GM06990 (cell line): ENCODE results near the gene PHF14.

ENCODE experiments used
- DNase-seq: peaks from one replicate; pipeline ENCODE4 v3.0.0-alpha.2; 2011; ENCODE audit not compliant: insufficient read length; ENCODE audit errors: extremely low read depth
- H3K27me3 ChIP-seq: replicated peaks from 2 replicates; pipeline ENCODE4 v1.6.0; 2011; ENCODE audit warnings: low read length; ENCODE audit not compliant: control insufficient read depth, insufficient read depth
- H3K36me3 ChIP-seq: 2 replicates; pipeline ENCODE4 v1.5.1; 2011; ENCODE audit warnings: low read length; ENCODE audit not compliant: control insufficient read depth, insufficient read depth
- H3K4me3 ChIP-seq: replicated peaks from 2 replicates; pipeline ENCODE4 v1.5.1; 2011; ENCODE audit warnings: low read depth, mild to moderate bottlenecking, control low read depth, low read length
- CTCF ChIP-seq: IDR thresholded peaks from 2 replicates; pipeline ENCODE4 v1.5.1; 2011; ENCODE audit warnings: low read length, control low read depth, mild to moderate bottlenecking, inconsistent platforms; ENCODE audit not compliant: insufficient read depth, poor library complexity, severe bottlenecking

PHF14 gene

GRCh38 chr7:11078247-11078834 is 104.7 kb downstream of the PHF14 start:
- Histone ChIP-seq H3K36me3 (no peaks in the 10 kb centered on the region; the same call in 1 of the 2 replicates), H3K27me3 (no peaks in the 10 kb centered on the region), H3K4me3 (no peak overlapping the region)
- TF ChIP-seq CTCF, result no peak
- DNase-seq, result no peak

- no peak for DNase-seq
- Histone ChIP-seq H3K27me3 (no peaks in the 10 kb centered on the region), H3K36me3 (no peaks in the 10 kb centered on the region), H3K4me3 (no peak overlapping the region)
- TF ChIP-seq CTCF, result no peak
Measured at GRCh38 chr7:11079907-11080306, 106.2 kb downstream of the PHF14 start.

GRCh38 chr7:11082121-11082520 is 108.4 kb downstream of the PHF14 start:
- Histone ChIP-seq H3K4me3 (no peak overlapping the region), H3K36me3 (no peaks in the 10 kb centered on the region), H3K27me3 (no peaks in the 10 kb centered on the region)
- no peak for TF ChIP-seq CTCF
- no peak for DNase-seq

- no peaks in the 10 kb centered on the region for H3K27me3 ChIP-seq
- no peak for TF ChIP-seq CTCF
- no peaks in the 10 kb centered on the region for H3K36me3 ChIP-seq
- DNase-seq, result no peak
- no peak overlapping the region for H3K4me3 ChIP-seq
Measured at GRCh38 chr7:11082552-11083213, 109.0 kb downstream of the PHF14 start.

GRCh38 chr7:11083214-11083568 is 109.5 kb downstream of the PHF14 start:
- Histone ChIP-seq H3K4me3 (no peak overlapping the region), H3K36me3 (no peaks in the 10 kb centered on the region), H3K27me3 (no peaks in the 10 kb centered on the region)
- TF ChIP-seq CTCF, result no peak
- no peak for DNase-seq
